Esophagus squamous epithelium (tissue), 4 donors: ENCODE results near the gene ARFGAP1.

Experiments used
- CTCF ChIP-seq, 6 experiments: fragments of 450-650 bp in 4 of 6; fragments of 200-600 bp in 2 of 6; sonication (generic) in 2 of 6; IDR thresholded peaks; one replicate each; pipeline ENCODE4 v1.5.1; 2016 to 2019; ENCODE audit warnings: antibody characterized with exemption in 6 of 6, mild to moderate bottlenecking in 4 of 6, moderate library complexity in 4 of 6
- POLR2A ChIP-seq, 4 donors: fragments of 450-650 bp; IDR thresholded peaks; one replicate each; pipeline ENCODE4 v1.6.1; 2017; ENCODE audit warnings: antibody characterized with exemption in 4 of 4, mild to moderate bottlenecking in 4 of 4, moderate library complexity in 3 of 4

GRCh38 chr20:63327231-63327745 lies 54.7 kb downstream of the ARFGAP1 start:
- TF ChIP-seq CTCF (IDR thresholded peaks at IDR 0.05) (no peak), POLR2A (IDR thresholded peaks at IDR 0.05) (no peak)
